HG02938 (cell line): Measurements from ENCODE around the gene ATG9B.

Experiments used
- ATAC-seq: cut with Tn5 transposase; IDR thresholded peaks from one replicate; pipeline ENCODE4 v1.9.1; 2021; ENCODE audit warnings: mild to moderate bottlenecking, moderate library complexity; ENCODE audit not compliant: unreplicated experiment

Gene ATG9B

GRCh38 chr7:150971242-150972022, 52.9 kb downstream of the ATG9B start:
- no peak for ATAC-seq

- ATAC-seq, result no peak
These were observed 53.9 kb downstream of the ATG9B start for GRCh38 chr7:150970424-150970823.

DNA sequence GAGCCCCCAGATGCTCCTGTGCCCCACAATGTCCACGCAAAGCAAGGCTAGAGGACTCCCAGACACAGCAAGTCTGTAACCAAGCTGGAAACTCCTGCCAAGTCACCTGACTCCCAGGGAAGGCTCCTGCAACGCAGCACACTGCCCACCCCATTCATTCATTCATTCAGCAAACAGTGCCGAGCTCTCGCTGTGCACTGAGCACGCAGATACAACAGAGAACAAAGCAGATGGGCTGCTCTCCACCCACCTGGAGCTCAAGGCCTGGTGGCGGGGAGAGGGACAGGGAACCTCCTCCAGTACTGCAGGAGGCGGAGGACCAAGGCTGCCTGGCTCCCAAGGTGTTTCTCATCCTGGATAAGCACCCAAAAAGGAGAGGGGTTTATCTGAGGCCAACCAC, 54.8 kb downstream of the ATG9B start:
- no peak for ATAC-seq

DNA sequence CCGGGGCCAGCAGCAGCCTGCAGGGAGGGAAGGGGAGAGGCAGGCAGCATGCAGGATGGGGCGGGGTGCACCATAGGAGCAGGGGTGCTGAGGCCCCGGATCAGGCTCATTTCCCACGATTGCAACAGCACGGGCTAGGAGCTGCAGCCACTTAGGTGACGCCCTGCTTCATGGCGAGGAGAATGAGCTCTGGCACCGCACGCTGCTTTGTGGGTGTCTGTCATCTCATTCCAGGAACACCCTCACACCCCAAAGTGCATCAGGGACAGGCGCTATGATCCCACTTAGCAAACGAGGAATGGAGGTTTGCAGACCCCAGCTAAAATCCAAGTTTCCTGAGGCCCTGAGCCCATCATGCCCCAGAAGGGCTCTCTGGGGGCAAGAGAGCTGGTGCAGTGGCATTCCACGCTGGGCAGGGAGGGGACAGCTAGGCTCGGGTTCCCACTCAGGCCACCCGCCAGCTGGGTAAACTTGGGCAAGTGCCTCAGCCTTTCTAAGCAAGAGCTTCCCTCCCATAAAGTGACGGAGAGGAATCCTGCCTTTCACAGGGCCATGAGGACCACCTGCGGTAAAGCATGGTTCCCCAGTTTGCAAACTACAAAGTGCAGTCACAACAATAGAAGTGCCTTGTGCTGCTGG, 55.4 kb downstream of the ATG9B start:
- no peak for ATAC-seq

- ATAC-seq, result no peak
These were observed 56.1 kb downstream of the ATG9B start for GRCh38 chr7:150968056-150968733.

- ATAC-seq, result no peak
These were observed 56.9 kb downstream of the ATG9B start for GRCh38 chr7:150967349-150967748.

DNA sequence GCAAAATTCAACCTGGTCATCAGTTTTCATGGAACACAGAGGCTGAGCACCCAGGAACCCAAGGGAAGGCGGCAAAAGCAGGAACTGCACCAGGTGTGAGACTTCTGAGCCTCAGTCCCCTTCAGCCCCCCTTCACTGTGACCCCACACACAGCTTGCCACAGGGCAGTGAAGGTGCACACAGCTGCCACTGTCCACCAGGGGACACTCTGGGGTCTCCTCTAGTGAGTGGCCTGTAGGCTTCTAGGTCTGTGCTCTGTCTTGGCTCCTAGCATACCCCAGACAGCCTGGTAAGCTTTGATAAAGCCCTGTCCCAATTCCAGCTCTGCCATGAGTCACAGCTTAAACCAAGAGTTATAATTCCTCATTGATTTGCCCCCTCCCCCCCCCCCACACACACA, 58.3 kb downstream of the ATG9B start:
- ATAC-seq, result no peak

DNA sequence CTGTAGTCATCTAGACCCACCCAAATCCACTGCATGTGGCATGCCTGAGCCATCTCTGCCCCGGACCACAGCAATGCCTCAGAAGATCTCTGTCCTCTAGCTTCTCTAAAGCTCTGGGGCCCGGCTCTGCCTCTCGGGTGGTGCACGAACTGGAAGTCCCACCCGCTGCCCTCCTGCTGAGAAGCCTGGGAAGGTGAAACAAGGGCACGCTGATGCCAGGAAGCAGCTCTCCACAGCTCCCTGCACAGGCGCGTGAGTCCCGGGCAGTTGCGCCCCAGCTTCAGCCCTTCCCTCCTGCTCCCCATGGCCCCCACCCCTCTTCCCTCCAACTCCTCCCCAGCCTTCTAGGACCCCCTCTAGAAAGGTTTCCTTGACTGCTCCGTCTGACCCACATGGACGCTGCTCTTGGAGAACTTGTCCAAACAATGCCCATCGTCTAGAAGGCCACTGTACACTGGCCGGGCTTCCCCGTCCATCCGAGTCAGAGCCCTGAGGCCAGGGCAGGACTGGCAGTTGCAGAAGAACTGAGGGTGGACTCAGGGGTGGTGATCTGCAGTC, 58.9 kb downstream of the ATG9B start:
- ATAC-seq, result no peak
